ENCODE measurements around the gene RIN3. TPM values are rescaled to one million over a fixed set of nuclear protein-coding genes. Genes with fewer than 3 reads are reported as not detected.

The RIN3 gene
- total RNA-seq, 1 donor from 2014 or later = 0.22 TPM

DNA sequence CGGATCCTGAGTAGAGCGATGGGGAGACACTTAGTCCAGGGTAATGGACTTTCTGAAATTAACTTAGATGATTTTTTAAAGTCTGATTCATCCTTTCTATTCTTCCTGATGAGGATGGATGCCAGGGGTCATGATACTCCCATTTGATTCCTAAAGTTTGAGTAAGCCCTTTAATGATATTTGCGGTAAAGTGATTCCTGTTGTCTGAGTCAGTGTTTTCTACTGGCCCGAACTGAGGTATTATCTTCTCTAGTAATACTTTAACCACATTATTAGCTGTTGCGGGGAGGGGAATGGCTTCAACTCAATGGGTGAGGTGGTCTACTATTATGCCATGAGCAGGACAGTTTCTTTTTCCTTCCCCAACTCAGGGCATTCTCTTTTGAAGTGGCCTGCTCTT is 111.6 kb downstream of the RIN3 start:
- no peaks in the 10 kb centered on the region for H3K36me3 ChIP-seq
- Mint-ChIP-seq H3K27me3 (ENCODE audit: insufficient read depth, low read depth) (peaks cover 2% of the 10 kb centered on the region), H3K36me3 (peaks cover 2% of the 10 kb centered on the region), H3K4me3 (no peak overlapping the region), H3K27ac (no peak overlapping the region), H3K4me1 (peaks cover 3% of the 10 kb centered on the region), H3K9me3 (peaks cover 18% of the 10 kb centered on the region)
- no peaks in the 10 kb centered on the region for H3K79me2 ChIP-seq (ENCODE audit: low read depth)
- no peaks in the 10 kb centered on the region for H3K27me3 ChIP-seq
- H4K20me1 ChIP-seq (ENCODE audit: low read depth) = no peaks in the 10 kb centered on the region
- peaks cover 21% of the 10 kb centered on the region for H3K4me1 ChIP-seq
- H3K27ac ChIP-seq = no peak overlapping the region
- no peak overlapping the region for H2AFZ ChIP-seq (replicated peaks)
- H3K4me2 ChIP-seq = no peak overlapping the region
- H3K9me3 ChIP-seq (ENCODE audit: low read depth) = no peaks in the 10 kb centered on the region
- H3K9ac ChIP-seq = no peak overlapping the region
- no peak overlapping the region for H3K4me3 ChIP-seq
- TF ChIP-seq EZH2 (IDR thresholded peaks at IDR 0.05) (no peak), EZH2phosphoT487 (IDR thresholded peaks at IDR 0.05) (no peak)
- TF ChIP-seq, protein P1, sequence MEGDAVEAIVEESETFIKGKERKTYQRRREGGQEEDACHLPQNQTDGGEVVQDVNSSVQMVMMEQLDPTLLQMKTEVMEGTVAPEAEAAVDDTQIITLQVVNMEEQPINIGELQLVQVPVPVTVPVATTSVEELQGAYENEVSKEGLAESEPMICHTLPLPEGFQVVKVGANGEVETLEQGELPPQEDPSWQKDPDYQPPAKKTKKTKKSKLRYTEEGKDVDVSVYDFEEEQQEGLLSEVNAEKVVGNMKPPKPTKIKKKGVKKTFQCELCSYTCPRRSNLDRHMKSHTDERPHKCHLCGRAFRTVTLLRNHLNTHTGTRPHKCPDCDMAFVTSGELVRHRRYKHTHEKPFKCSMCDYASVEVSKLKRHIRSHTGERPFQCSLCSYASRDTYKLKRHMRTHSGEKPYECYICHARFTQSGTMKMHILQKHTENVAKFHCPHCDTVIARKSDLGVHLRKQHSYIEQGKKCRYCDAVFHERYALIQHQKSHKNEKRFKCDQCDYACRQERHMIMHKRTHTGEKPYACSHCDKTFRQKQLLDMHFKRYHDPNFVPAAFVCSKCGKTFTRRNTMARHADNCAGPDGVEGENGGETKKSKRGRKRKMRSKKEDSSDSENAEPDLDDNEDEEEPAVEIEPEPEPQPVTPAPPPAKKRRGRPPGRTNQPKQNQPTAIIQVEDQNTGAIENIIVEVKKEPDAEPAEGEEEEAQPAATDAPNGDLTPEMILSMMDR (IDR thresholded peaks at IDR 0.05) = no peak
- peaks cover 14% of the 10 kb centered on the region for H3F3A ChIP-seq (ENCODE audit: low read depth)
- no peak for DNase-seq (ENCODE audit: low spot score)

DNA sequence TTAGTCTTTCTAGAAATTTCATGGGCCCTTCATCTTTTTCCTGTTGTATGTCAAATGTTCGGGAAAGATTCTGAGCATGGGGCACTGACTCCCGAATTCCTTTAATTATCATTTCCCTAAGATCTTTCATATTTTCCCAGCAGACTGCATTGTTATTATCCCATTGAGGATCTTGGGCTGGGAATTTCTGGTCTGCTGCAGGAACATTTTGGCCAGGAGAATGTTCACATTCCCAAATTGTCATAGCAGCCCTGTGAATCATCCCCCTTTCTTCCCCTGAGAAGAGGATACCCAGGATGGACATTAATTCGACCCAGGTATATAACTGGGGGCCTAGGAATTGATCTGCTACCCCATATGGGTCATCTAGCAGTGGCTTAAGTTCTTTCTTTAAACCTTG is 112.5 kb downstream of the RIN3 start:
- Histone ChIP-seq H3K27me3 (no peaks in the 10 kb centered on the region), H3F3A (ENCODE audit: low read depth) (peaks cover 14% of the 10 kb centered on the region), H3K36me3 (no peaks in the 10 kb centered on the region), H4K20me1 (ENCODE audit: low read depth) (no peaks in the 10 kb centered on the region), H3K79me2 (ENCODE audit: low read depth) (no peaks in the 10 kb centered on the region), H3K4me2 (no peak overlapping the region), H3K27ac (no peak overlapping the region), H3K9ac (no peak overlapping the region), H3K9me3 (ENCODE audit: low read depth) (no peaks in the 10 kb centered on the region), H3K4me3 (no peak overlapping the region), H2AFZ (replicated peaks) (no peak overlapping the region), H3K4me1 (peaks cover 21% of the 10 kb centered on the region)
- no peak overlapping the region for H3K27ac Mint-ChIP-seq
- peaks cover 2% of the 10 kb centered on the region for H3K36me3 Mint-ChIP-seq
- no peak for TF ChIP-seq EZH2 (IDR thresholded peaks at IDR 0.05)
- DNase-seq (ENCODE audit: low spot score) = no peak
- peaks cover 3% of the 10 kb centered on the region for H3K4me1 Mint-ChIP-seq
- peaks cover 2% of the 10 kb centered on the region for H3K27me3 Mint-ChIP-seq (ENCODE audit: insufficient read depth, low read depth)
- no peak overlapping the region for H3K4me3 Mint-ChIP-seq
- H3K9me3 Mint-ChIP-seq = peaks cover 18% of the 10 kb centered on the region

DNA sequence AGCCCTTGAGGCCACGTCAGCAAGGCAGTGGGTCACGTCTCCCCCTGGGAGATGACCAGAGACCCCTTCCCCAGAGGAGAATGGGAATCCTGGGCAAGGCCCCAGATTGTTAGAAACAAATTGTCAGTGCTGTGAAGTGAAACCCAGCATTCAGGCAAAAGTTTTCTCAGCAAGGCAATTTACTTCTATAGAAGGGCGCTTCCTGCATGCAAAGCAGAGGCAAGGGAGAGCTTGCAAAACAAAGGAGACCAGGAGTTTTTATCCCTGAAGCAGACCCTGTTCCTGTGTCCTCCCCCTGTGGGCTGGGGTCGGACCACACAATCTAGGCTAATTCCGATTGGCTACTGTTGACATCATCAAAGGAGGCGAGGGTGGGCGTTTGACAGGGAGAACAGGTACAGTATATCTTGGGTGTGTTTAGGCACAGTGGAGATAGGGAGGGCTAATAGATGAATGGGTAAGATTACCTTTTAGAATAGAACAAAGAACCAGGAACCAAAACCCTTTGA is 114.2 kb downstream of the RIN3 start:
- Histone ChIP-seq H3K4me1 (peaks cover 21% of the 10 kb centered on the region), H3K4me3 (no peak overlapping the region), H3K9me3 (ENCODE audit: low read depth) (no peaks in the 10 kb centered on the region), H3K9ac (no peak overlapping the region), H3K36me3 (no peaks in the 10 kb centered on the region), H3K27me3 (no peaks in the 10 kb centered on the region), H3F3A (ENCODE audit: low read depth) (peaks cover 14% of the 10 kb centered on the region), H3K4me2 (peak overlapping the region; percentile 60), H3K27ac (no peak overlapping the region), H3K79me2 (ENCODE audit: low read depth) (no peaks in the 10 kb centered on the region), H4K20me1 (ENCODE audit: low read depth) (no peaks in the 10 kb centered on the region), H2AFZ (replicated peaks) (peak overlapping the region; percentile 31)
- Mint-ChIP-seq H3K27me3 (ENCODE audit: insufficient read depth, low read depth) (peaks cover 2% of the 10 kb centered on the region), H3K27ac (no peak overlapping the region), H3K36me3 (peaks cover 2% of the 10 kb centered on the region), H3K4me3 (no peak overlapping the region), H3K4me1 (peaks cover 3% of the 10 kb centered on the region), H3K9me3 (peaks cover 12% of the 10 kb centered on the region)
- DNase-seq (ENCODE audit: low spot score) = peak; percentile 42
- TF ChIP-seq, protein P1 (IDR thresholded peaks at IDR 0.05) = no peak
- TF ChIP-seq EZH2phosphoT487 (IDR thresholded peaks at IDR 0.05) = no peak
- no peak for TF ChIP-seq EZH2 (IDR thresholded peaks at IDR 0.05)

DNA sequence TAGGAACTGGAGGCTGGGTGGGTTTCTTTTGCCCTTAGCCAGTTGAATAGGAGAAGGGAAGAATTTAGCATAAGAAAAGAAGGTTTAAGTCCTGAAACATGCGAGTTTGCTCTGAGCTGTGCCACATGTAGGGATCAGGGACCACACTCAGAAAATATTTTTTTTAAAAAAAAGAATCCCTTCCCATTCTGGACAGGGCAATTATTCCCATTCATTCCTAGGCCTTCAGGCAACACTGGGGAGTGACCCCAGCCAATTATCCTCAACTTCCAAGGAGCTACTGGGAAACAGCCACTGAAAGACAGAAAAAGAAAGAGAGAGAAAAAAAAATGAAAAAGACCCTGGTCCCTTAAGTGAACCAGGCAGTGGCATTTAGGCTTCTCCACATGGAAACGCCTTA is 115.1 kb downstream of the RIN3 start:
- Histone ChIP-seq H3K4me2 (peak overlapping the region; percentile 60), H3K4me3 (no peak overlapping the region), H3K27ac (no peak overlapping the region), H3K79me2 (ENCODE audit: low read depth) (no peaks in the 10 kb centered on the region), H2AFZ (replicated peaks) (peak overlapping the region; percentile 60), H3K9ac (no peak overlapping the region), H3F3A (ENCODE audit: low read depth) (peaks cover 14% of the 10 kb centered on the region), H3K4me1 (peaks cover 21% of the 10 kb centered on the region), H4K20me1 (ENCODE audit: low read depth) (no peaks in the 10 kb centered on the region), H3K27me3 (no peaks in the 10 kb centered on the region), H3K36me3 (no peaks in the 10 kb centered on the region), H3K9me3 (ENCODE audit: low read depth) (no peaks in the 10 kb centered on the region)
- no peak overlapping the region for H3K4me3 Mint-ChIP-seq
- H3K4me1 Mint-ChIP-seq = peaks cover 8% of the 10 kb centered on the region
- peaks cover 2% of the 10 kb centered on the region for H3K36me3 Mint-ChIP-seq
- no peak for DNase-seq (ENCODE audit: low spot score)
- H3K9me3 Mint-ChIP-seq = peaks cover 12% of the 10 kb centered on the region
- H3K27ac Mint-ChIP-seq = no peak overlapping the region
- peaks cover 2% of the 10 kb centered on the region for H3K27me3 Mint-ChIP-seq (ENCODE audit: insufficient read depth, low read depth)
- no peak for TF ChIP-seq EZH2phosphoT487 (IDR thresholded peaks at IDR 0.05)
- TF ChIP-seq, protein P1 (IDR thresholded peaks at IDR 0.05) = no peak
- TF ChIP-seq EZH2 (IDR thresholded peaks at IDR 0.05) = no peak

Measured in neural progenitor cell (in vitro differentiated cells).